Sigmoid colon (tissue), 4 donors: Measurements from ENCODE around the gene PDZD4.

Experiments
- POLR2A ChIP-seq, 2 donors: fragments of 450-650 bp; IDR thresholded peaks; one replicate each; pipeline ENCODE4 v1.6.1; 2016; ENCODE audit warnings: antibody characterized with exemption in 2 of 2, mild to moderate bottlenecking in 2 of 2, moderate library complexity in 2 of 2
- POLR2AphosphoS5 ChIP-seq, 4 donors: sonication (generic); formaldehyde crosslinking; IDR thresholded peaks; one replicate each; pipeline ENCODE4 v1.6.1; 2017; ENCODE audit warnings: antibody characterized with exemption in 4 of 4
- TF ChIP-seq, protein P1 (sequence below), 4 experiments: fragments of 450-650 bp in 3 of 4; fragments of 200-600 bp in 1 of 4; IDR thresholded peaks; one replicate each; pipeline ENCODE4 v1.5.1; 2016 to 2019; ENCODE audit warnings: antibody characterized with exemption in 4 of 4, mild to moderate bottlenecking in 3 of 4, moderate library complexity in 2 of 4

DNA sequence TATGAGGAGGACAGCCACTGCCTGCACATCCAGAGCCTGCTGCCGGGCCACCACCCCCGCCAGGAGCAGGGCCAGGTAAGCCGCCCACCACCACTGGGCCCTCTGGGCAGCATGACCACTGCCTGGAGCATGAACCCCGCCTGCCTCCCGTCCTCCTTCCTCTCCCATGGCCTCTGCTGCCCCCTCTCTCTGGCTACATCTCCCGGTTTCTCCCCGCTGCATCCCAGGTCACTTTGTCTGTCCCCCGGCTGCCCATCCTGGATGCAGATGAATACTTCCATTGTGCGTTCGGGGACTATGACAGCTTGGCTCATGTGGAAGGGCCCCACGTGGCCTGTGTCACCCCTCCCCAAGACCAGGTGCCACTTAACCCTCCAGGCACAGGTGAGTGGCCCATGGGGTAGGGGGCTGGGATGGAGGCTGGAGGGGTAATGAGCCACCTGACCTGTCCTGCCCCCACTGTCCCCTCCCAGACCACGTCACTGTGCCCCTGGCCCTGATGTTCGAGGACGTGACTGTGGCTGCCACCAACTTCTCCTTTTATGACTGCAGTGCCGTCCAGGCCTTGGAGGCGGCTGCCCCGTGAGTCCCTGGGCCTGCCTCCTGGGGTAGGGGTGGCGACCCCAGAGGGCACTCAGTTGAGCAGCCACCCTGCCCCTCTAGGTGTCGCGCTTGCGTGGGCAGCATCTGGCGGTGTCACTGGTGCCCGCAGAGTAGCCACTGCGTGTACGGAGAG is 60.3 kb downstream of the PDZD4 start:
- no peak for TF ChIP-seq POLR2A (IDR thresholded peaks at IDR 0.05)
- TF ChIP-seq, protein P1, sequence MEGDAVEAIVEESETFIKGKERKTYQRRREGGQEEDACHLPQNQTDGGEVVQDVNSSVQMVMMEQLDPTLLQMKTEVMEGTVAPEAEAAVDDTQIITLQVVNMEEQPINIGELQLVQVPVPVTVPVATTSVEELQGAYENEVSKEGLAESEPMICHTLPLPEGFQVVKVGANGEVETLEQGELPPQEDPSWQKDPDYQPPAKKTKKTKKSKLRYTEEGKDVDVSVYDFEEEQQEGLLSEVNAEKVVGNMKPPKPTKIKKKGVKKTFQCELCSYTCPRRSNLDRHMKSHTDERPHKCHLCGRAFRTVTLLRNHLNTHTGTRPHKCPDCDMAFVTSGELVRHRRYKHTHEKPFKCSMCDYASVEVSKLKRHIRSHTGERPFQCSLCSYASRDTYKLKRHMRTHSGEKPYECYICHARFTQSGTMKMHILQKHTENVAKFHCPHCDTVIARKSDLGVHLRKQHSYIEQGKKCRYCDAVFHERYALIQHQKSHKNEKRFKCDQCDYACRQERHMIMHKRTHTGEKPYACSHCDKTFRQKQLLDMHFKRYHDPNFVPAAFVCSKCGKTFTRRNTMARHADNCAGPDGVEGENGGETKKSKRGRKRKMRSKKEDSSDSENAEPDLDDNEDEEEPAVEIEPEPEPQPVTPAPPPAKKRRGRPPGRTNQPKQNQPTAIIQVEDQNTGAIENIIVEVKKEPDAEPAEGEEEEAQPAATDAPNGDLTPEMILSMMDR (IDR thresholded peaks at IDR 0.05): no peak
- TF ChIP-seq POLR2AphosphoS5 (IDR thresholded peaks at IDR 0.05): no peak
